ENCODE data around the gene CCL22.

CCL22 gene

DNA sequence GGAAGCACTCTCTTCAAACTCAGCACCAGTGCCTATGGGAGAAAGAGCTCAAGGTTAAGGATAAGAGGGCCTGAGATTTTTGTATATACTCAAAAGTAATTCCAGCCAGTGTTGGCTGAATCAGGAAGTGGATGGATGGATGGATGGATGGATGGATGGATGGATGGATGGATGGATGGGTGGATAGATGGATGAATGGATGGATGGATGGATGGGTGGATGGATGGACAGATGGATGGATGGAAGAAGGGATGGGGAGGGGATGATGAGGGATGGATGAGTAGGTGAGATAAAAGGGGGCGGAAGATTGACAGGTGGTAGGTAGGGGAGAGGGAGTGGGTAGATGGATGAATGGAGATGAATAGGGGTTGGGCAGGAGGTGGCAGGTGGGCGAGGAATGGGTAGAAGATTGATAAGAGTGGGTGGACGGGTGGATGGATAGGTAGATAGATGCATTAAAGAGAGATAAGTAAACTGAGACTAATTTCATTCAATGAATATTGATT lies 17.8 kb downstream of the CCL22 start:
- no peak overlapping the region for H3K4me3 ChIP-seq (ENCODE audit: low read depth, low read length)
- CTCF ChIA-PET: no interaction called here
- no peak overlapping the region for H3K27ac ChIP-seq (ENCODE audit: extremely low read depth, low read depth, low read length)
- POLR2A ChIA-PET: no interaction called here
- peak; percentile 99 for TF ChIP-seq EGR2 (tag by site-specific recombination; IDR thresholded peaks at IDR 0.05; ENCODE audit: low read depth)
- TF ChIP-seq ZBTB17 (tag by site-specific recombination; IDR thresholded peaks at IDR 0.05): peak; percentile 93
- TF ChIP-seq ZEB2 (tag by site-specific recombination; IDR thresholded peaks at IDR 0.05): 0 out of 2 replicates have a peak, but pooled peaks have one; percentile 20
- TF ChIP-seq ZFHX2 (tag by site-specific recombination; conservative IDR thresholded peaks at IDR 0.05): peak; percentile 92
- 0 out of 2 replicates have a peak, but pooled peaks have one; percentile 45 for TF ChIP-seq ZNF311 (tag by site-specific recombination; IDR thresholded peaks at IDR 0.05; ENCODE audit: borderline replicate concordance)
- TF ChIP-seq ZNF585B (tag by site-specific recombination; IDR thresholded peaks at IDR 0.05): no peak
- TF ChIP-seq, protein P1, sequence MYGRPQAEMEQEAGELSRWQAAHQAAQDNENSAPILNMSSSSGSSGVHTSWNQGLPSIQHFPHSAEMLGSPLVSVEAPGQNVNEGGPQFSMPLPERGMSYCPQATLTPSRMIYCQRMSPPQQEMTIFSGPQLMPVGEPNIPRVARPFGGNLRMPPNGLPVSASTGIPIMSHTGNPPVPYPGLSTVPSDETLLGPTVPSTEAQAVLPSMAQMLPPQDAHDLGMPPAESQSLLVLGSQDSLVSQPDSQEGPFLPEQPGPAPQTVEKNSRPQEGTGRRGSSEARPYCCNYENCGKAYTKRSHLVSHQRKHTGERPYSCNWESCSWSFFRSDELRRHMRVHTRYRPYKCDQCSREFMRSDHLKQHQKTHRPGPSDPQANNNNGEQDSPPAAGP (tag by site-specific recombination; IDR thresholded peaks at IDR 0.05): no peak
- no peak for TF ChIP-seq ZNF76 (tag by site-specific recombination; IDR thresholded peaks at IDR 0.05; ENCODE audit: borderline replicate concordance, low read depth)
- TF ChIP-seq ZNF366 (tag by site-specific recombination; conservative IDR thresholded peaks at IDR 0.05): peak; percentile 99
- no peaks in the 10 kb centered on the region for H3K9me3 ChIP-seq (ENCODE audit: control insufficient read depth, insufficient read depth, low read depth, low read length)
- H3K4me1 ChIP-seq (ENCODE audit: control insufficient read depth, insufficient read depth, low read length): peaks cover 15% of the 10 kb centered on the region
- H3K36me3 ChIP-seq (ENCODE audit: control insufficient read depth in 2 of 2, insufficient read depth in 1 of 2, low read length in 2 of 2): no peaks in the 10 kb centered on the region

DNA sequence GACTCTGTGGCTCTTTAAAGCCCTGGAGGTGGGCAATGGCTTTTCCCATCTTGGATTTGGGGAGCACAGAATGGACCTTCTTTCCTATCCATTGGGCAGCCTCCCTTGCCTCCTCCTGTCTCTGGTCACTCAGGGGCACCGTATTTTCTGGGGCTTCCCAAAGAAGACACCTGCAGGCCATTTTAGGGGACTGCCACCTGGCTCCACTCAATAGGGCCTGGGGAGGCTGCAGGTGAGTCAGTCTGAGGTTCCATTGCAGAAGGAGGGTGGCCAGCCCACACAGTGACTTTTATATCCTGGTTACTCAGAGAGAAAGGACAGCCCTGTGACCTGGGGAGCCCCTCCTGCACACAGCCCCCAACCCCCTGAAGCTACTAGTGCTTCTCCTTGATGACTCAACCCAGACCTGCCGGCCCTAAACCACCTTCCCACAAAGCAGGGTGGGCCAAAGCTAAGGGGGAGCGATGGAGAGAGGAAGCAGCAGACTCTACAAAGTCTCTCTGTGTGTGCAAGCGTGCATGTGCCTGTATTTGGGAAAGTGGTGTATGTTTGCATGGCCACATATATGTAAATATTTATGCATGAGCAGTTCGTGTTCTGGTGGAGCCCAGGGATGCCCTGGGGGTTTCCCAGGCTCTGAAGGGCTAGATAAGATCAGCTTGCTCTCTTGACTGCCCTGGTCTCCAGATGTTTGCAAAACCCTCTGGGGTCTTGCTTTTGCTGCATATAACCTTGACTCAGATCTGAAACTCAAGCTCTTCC lies 18.7 kb downstream of the CCL22 start:
- Histone ChIP-seq H3K4me3 (ENCODE audit: low read depth, low read length) (no peak overlapping the region), H3K9me3 (ENCODE audit: control insufficient read depth, insufficient read depth, low read depth, low read length) (no peaks in the 10 kb centered on the region), H3K4me1 (ENCODE audit: control insufficient read depth, insufficient read depth, low read length) (peaks cover 13% of the 10 kb centered on the region), H3K36me3 (ENCODE audit: control insufficient read depth in 2 of 2, insufficient read depth in 1 of 2, low read length in 2 of 2) (no peaks in the 10 kb centered on the region), H3K27ac (ENCODE audit: extremely low read depth, low read depth, low read length) (no peak overlapping the region)
- TF ChIP-seq ZNF423 (tag by site-specific recombination; IDR thresholded peaks at IDR 0.05): no peak
- peak; percentile 37; the same call in 1 of the 2 replicates for TF ChIP-seq FEZF1 (tag by site-specific recombination; IDR thresholded peaks at IDR 0.05)
- TF ChIP-seq GFI1B (tag by site-specific recombination; IDR thresholded peaks at IDR 0.05): no peak
- TF ChIP-seq, protein P2, sequence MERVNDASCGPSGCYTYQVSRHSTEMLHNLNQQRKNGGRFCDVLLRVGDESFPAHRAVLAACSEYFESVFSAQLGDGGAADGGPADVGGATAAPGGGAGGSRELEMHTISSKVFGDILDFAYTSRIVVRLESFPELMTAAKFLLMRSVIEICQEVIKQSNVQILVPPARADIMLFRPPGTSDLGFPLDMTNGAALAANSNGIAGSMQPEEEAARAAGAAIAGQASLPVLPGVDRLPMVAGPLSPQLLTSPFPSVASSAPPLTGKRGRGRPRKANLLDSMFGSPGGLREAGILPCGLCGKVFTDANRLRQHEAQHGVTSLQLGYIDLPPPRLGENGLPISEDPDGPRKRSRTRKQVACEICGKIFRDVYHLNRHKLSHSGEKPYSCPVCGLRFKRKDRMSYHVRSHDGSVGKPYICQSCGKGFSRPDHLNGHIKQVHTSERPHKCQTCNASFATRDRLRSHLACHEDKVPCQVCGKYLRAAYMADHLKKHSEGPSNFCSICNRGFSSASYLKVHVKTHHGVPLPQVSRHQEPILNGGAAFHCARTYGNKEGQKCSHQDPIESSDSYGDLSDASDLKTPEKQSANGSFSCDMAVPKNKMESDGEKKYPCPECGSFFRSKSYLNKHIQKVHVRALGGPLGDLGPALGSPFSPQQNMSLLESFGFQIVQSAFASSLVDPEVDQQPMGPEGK (tag by site-specific recombination; IDR thresholded peaks at IDR 0.05): peak; percentile 15; the same call in 1 of the 2 replicates
- POLR2A ChIA-PET: no interaction called here
- CTCF ChIA-PET: interaction anchor here (0.6 to 1.5 kb wide), 5 partner anchors 36 to 198 kb away, joined by 3 to 6 read pairs (median 4); no protein-coding TSS in a partner anchor

DNA sequence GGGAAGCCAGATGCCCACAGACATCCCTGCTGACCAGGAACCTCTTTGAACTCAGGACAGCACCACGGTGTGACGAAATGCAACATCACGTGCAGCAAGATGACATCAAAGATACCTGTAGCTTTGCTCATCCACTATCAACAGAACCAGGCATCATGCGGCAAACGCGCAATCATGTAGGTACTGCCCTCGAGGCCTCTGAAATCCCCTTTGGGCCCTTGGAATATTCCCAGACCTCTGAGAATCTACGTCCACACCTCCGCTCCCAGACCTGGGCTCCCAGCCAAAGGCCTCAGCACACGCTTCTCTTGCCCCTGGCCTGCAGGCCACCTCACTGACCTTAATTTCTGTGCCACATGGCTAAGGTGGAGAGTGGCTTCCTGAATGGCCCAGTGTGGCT lies 21.0 kb downstream of the CCL22 start:
- no peak overlapping the region for H3K27ac ChIP-seq (ENCODE audit: extremely low read depth, low read depth, low read length)
- H3K36me3 ChIP-seq (ENCODE audit: control insufficient read depth in 2 of 2, insufficient read depth in 1 of 2, low read length in 2 of 2): no peaks in the 10 kb centered on the region
- H3K9me3 ChIP-seq (ENCODE audit: control insufficient read depth, insufficient read depth, low read depth, low read length): no peaks in the 10 kb centered on the region
- 0 out of 2 replicates have a peak, but pooled peaks cover 5% of the 10 kb centered on the region for H3K4me1 ChIP-seq (ENCODE audit: control insufficient read depth, insufficient read depth, low read length)
- POLR2A ChIA-PET: no interaction called here
- H3K4me3 ChIP-seq (ENCODE audit: low read depth, low read length): no peak overlapping the region
- CTCF ChIA-PET: interaction anchor here (1.2 kb wide), 1 partner anchor 10 kb away, joined by 3 read pairs; no protein-coding TSS in a partner anchor
- TF ChIP-seq ZNF138 (tag by site-specific recombination; IDR thresholded peaks at IDR 0.05; ENCODE audit: borderline replicate concordance) (no peak), ZNF596 (tag by site-specific recombination; IDR thresholded peaks at IDR 0.05) (no peak), ZFP69B (tag by site-specific recombination; IDR thresholded peaks at IDR 0.05) (no peak), ZNF626 (tag by site-specific recombination; IDR thresholded peaks at IDR 0.05) (no peak), ZNF10 (tag by site-specific recombination; IDR thresholded peaks at IDR 0.05) (no peak), ZNF654 (tag by site-specific recombination; IDR thresholded peaks at IDR 0.05; ENCODE audit: low read depth) (no peak), ZNF792 (tag by site-specific recombination; IDR thresholded peaks at IDR 0.05) (no peak), ZNF112 (tag by site-specific recombination; IDR thresholded peaks at IDR 0.05) (no peak), ZEB2 (tag by site-specific recombination; IDR thresholded peaks at IDR 0.05) (no peak), ZNF292 (tag by site-specific recombination; IDR thresholded peaks at IDR 0.05; ENCODE audit: borderline replicate concordance, low read depth) (no peak), ZNF266 (tag by site-specific recombination; IDR thresholded peaks at IDR 0.05; ENCODE audit: low read depth) (no peak), ZNF140 (tag by site-specific recombination; IDR thresholded peaks at IDR 0.05) (no peak)
- TF ChIP-seq, protein P3, sequence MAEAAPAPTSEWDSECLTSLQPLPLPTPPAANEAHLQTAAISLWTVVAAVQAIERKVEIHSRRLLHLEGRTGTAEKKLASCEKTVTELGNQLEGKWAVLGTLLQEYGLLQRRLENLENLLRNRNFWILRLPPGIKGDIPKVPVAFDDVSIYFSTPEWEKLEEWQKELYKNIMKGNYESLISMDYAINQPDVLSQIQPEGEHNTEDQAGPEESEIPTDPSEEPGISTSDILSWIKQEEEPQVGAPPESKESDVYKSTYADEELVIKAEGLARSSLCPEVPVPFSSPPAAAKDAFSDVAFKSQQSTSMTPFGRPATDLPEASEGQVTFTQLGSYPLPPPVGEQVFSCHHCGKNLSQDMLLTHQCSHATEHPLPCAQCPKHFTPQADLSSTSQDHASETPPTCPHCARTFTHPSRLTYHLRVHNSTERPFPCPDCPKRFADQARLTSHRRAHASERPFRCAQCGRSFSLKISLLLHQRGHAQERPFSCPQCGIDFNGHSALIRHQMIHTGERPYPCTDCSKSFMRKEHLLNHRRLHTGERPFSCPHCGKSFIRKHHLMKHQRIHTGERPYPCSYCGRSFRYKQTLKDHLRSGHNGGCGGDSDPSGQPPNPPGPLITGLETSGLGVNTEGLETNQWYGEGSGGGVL (tag by site-specific recombination; IDR thresholded peaks at IDR 0.05): no peak
- TF ChIP-seq, protein P4, sequence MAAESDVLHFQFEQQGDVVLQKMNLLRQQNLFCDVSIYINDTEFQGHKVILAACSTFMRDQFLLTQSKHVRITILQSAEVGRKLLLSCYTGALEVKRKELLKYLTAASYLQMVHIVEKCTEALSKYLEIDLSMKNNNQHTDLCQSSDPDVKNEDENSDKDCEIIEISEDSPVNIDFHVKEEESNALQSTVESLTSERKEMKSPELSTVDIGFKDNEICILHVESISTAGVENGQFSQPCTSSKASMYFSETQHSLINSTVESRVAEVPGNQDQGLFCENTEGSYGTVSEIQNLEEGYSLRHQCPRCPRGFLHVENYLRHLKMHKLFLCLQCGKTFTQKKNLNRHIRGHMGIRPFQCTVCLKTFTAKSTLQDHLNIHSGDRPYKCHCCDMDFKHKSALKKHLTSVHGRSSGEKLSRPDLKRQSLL (tag by site-specific recombination; IDR thresholded peaks at IDR 0.05): no peak

Measured in HEK293 (cell line).